ENCODE results near the gene RASA1. TPM values are rescaled to one million over a fixed set of nuclear protein-coding genes. Genes with fewer than 3 reads are reported as not detected.

RASA1 gene
- total RNA-seq, 1 experiment from 2014 or later: 23.9 TPM

DNA sequence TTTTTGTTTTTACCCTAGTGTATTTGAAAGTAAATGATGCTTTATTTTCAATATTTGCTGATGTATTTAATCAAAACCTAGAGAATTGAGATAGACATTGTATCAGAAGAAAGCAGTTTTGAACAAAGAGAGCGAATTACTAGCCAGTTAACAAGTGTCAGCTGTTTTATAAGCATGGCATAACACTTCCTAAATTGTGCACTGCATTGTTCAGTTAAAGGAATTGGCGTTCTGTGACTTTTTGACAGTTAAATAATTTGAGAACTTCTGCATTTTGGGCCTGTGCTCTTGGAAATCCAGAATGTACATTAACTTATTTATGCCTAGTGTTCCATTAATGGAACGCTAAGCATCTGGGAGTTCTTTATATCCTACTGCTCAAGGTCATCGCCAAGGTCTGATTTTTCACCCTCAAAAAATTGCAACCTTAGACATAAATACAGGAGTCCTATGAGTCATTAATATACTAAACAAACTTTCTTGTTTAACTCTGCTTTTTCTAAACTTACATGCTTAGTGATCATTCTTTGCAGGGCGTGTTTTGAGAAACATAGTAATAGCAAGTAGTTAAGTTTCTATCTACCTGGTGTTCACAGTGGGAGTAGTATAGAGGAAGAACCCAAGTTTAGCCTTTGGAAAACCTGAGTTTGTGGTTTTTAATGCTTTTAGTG, 31.1 kb downstream of the RASA1 start:
- RAD21 ChIA-PET (ENCODE audit: low non-redundant PET in 1 of 2, low total read pairs in 2 of 2, uncharacterized antibody in 2 of 2, unreplicated experiment in 2 of 2): no interaction called here
- TF ChIP-seq, protein P1, sequence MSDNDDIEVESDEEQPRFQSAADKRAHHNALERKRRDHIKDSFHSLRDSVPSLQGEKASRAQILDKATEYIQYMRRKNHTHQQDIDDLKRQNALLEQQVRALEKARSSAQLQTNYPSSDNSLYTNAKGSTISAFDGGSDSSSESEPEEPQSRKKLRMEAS (IDR thresholded peaks at IDR 0.05): no peak
- no peak for TF ChIP-seq SP1 (IDR thresholded peaks at IDR 0.05; ENCODE audit: low read depth)
- TF ChIP-seq YY1 (IDR thresholded peaks at IDR 0.05; ENCODE audit: extremely low read depth, insufficient replicate concordance, low read depth, low read length): no peak
- TF ChIP-seq TCF7L2 (IDR thresholded peaks at IDR 0.05; ENCODE audit: borderline replicate concordance, extremely low read depth, insufficient read depth, insufficient read length): no peak
- TF ChIP-seq, protein P2, sequence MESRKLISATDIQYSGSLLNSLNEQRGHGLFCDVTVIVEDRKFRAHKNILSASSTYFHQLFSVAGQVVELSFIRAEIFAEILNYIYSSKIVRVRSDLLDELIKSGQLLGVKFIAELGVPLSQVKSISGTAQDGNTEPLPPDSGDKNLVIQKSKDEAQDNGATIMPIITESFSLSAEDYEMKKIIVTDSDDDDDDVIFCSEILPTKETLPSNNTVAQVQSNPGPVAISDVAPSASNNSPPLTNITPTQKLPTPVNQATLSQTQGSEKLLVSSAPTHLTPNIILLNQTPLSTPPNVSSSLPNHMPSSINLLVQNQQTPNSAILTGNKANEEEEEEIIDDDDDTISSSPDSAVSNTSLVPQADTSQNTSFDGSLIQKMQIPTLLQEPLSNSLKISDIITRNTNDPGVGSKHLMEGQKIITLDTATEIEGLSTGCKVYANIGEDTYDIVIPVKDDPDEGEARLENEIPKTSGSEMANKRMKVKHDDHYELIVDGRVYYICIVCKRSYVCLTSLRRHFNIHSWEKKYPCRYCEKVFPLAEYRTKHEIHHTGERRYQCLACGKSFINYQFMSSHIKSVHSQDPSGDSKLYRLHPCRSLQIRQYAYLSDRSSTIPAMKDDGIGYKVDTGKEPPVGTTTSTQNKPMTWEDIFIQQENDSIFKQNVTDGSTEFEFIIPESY (IDR thresholded peaks at IDR 0.05; ENCODE audit: extremely low read depth, insufficient replicate concordance, low read length): no peak
- TF ChIP-seq ZFX (IDR thresholded peaks at IDR 0.05): no peak
- no peak for TF ChIP-seq RAD21 (IDR thresholded peaks at IDR 0.05; ENCODE audit: low read depth)
- TF ChIP-seq ZNF274 (IDR thresholded peaks at IDR 0.05; ENCODE audit: low read depth, low read length): no peak
- no peak for TF ChIP-seq FOSL1 (IDR thresholded peaks at IDR 0.05; ENCODE audit: low read depth)
- no peak for TF ChIP-seq SRF (IDR thresholded peaks at IDR 0.05; ENCODE audit: low read depth)
- peaks cover 92% of the 10 kb centered on the region for H3K79me2 ChIP-seq (ENCODE audit: insufficient read depth, low read length)
- POLR2A ChIA-PET: no interaction called here
- no TSS peak for BruUV-seq (replicated peaks)
- H3K27me3 ChIP-seq (ENCODE audit: insufficient read depth, low read length): no peaks in the 10 kb centered on the region
- ATAC-seq: no peak
- no peak overlapping the region for H3K4me3 ChIP-seq (replicated peaks in 1 of 2; ENCODE audit: low read depth in 1 of 2, low read length in 2 of 2)
- H3K36me3 ChIP-seq (ENCODE audit: control insufficient read depth in 1 of 2, insufficient read depth in 2 of 2, low read length in 2 of 2): no peaks in the 10 kb centered on the region
- H4K20me1 ChIP-seq (ENCODE audit: insufficient read depth): no peaks in the 10 kb centered on the region
- no peaks in the 10 kb centered on the region for H3K9me2 ChIP-seq (ENCODE audit: insufficient read depth)
- intact Hi-C loops (cut with micrococcal nuclease): no loop called here
- DNase-seq (ENCODE audit: low read depth, low spot score): no peak
- no peaks in the 10 kb centered on the region for H3K9me3 ChIP-seq (ENCODE audit: control insufficient read depth in 1 of 2, insufficient read depth in 1 of 2, low read depth in 1 of 2, low read length in 2 of 2)
- H3K4me2 ChIP-seq (ENCODE audit: low read length): no peak overlapping the region
- CTCF ChIA-PET: no interaction called here
- H3K4me1 ChIP-seq (ENCODE audit: control insufficient read depth in 1 of 2, insufficient read depth in 2 of 2, low read length in 2 of 2): peaks cover 12 to 55% of the 10 kb centered on the region in 2 experiments
- H3K27ac ChIP-seq (ENCODE audit: low read depth, low read length): no peak overlapping the region
- no peak overlapping the region for H3K9ac ChIP-seq (ENCODE audit: low read length)
- no peak overlapping the region for H2AFZ ChIP-seq (ENCODE audit: low read depth, low read length, poor library complexity, severe bottlenecking)

All from HCT116 (cell line).